Measurements from ENCODE around the gene SC5D.

The SC5D gene

GRCh38 chr11:121336279-121336937 lies 43.8 kb downstream of the SC5D start:
- WGBS (ENCODE audit: extremely low coverage, insufficient coverage, insufficient read length), result no CpG with 5 or more reads among the region's 6 CpGs

GRCh38 chr11:121337078-121337477 lies 44.5 kb downstream of the SC5D start:
- Histone ChIP-seq H3K18ac (ENCODE audit: low read length) (no peak overlapping the region), H3K27me3 (ENCODE audit: insufficient read depth, low read length) (peaks cover 2% of the 10 kb centered on the region), H3K14ac (ENCODE audit: low read length) (no peak overlapping the region), H2BK12ac (ENCODE audit: low read length) (no peak overlapping the region), H4K8ac (ENCODE audit: low read depth, low read length) (no peak overlapping the region), H2BK120ac (ENCODE audit: insufficient read depth, low read length, poor library complexity) (no peak overlapping the region), H3K36me3 (ENCODE audit: control insufficient read depth in 1 of 2, insufficient read depth in 2 of 2, low read length in 2 of 2) (no peaks in the 10 kb centered on the region), H3K27ac (ENCODE audit: low read depth, low read length) (no peak overlapping the region), H3K4ac (ENCODE audit: low read depth, low read length) (no peak overlapping the region), H3K4me2 (ENCODE audit: low read length) (no peak overlapping the region), H3K79me2 (ENCODE audit: control insufficient read depth, insufficient read depth, low read length, poor library complexity) (no peaks in the 10 kb centered on the region), H2AK5ac (ENCODE audit: low read length) (no peak overlapping the region), H3K23ac (ENCODE audit: low read length) (no peak overlapping the region), H2BK5ac (ENCODE audit: low read depth, low read length, poor library complexity) (no peak overlapping the region), H3K9ac (ENCODE audit: low read length) (no peak overlapping the region), H3K4me1 (ENCODE audit: control insufficient read depth in 1 of 2, insufficient read depth in 2 of 2, low read length in 2 of 2) (no peaks in the 10 kb centered on the region), H4K91ac (ENCODE audit: low read depth, low read length) (no peak overlapping the region), H3K9me3 (ENCODE audit: insufficient read depth, low read depth, low read length) (no peaks in the 10 kb centered on the region), H3K4me3 (ENCODE audit: low read depth, low read length) (no peak overlapping the region), H4K12ac (ENCODE audit: low read depth, low read length) (no peak overlapping the region), H2AFZ (ENCODE audit: insufficient read depth, low read length, poor library complexity) (no peak overlapping the region), H3K79me1 (ENCODE audit: low read length) (no peaks in the 10 kb centered on the region)
- no CpG with 5 or more reads among the region's 2 CpGs for WGBS (ENCODE audit: extremely low coverage, insufficient coverage, insufficient read length)
- DNase-seq, result no peak

More at GRCh38 chr11:121336279-121336937, 43.8 kb downstream of the SC5D start:
- Histone ChIP-seq H3K18ac (ENCODE audit: low read length) (no peak overlapping the region), H3K14ac (ENCODE audit: low read length) (no peak overlapping the region), H3K4me1 (ENCODE audit: control insufficient read depth in 1 of 2, insufficient read depth in 2 of 2, low read length in 2 of 2) (no peaks in the 10 kb centered on the region), H2AK5ac (ENCODE audit: low read length) (no peak overlapping the region), H3K27ac (ENCODE audit: low read depth, low read length) (no peak overlapping the region), H3K79me2 (ENCODE audit: control insufficient read depth, insufficient read depth, low read length, poor library complexity) (no peaks in the 10 kb centered on the region), H4K8ac (ENCODE audit: low read depth, low read length) (no peak overlapping the region), H3K4ac (ENCODE audit: low read depth, low read length) (no peak overlapping the region), H3K9me3 (ENCODE audit: insufficient read depth, low read depth, low read length) (no peaks in the 10 kb centered on the region), H4K91ac (ENCODE audit: low read depth, low read length) (no peak overlapping the region), H3K23ac (ENCODE audit: low read length) (peak overlapping the region; percentile 42), H2AFZ (ENCODE audit: insufficient read depth, low read length, poor library complexity) (no peak overlapping the region), H3K4me3 (ENCODE audit: low read depth, low read length) (no peak overlapping the region), H3K79me1 (ENCODE audit: low read length) (no peaks in the 10 kb centered on the region), H2BK120ac (ENCODE audit: insufficient read depth, low read length, poor library complexity) (no peak overlapping the region), H2BK12ac (ENCODE audit: low read length) (no peak overlapping the region), H3K4me2 (ENCODE audit: low read length) (no peak overlapping the region), H2BK5ac (ENCODE audit: low read depth, low read length, poor library complexity) (no peak overlapping the region), H3K36me3 (ENCODE audit: control insufficient read depth in 1 of 2, insufficient read depth in 2 of 2, low read length in 2 of 2) (no peaks in the 10 kb centered on the region), H3K27me3 (ENCODE audit: insufficient read depth, low read length) (peaks cover 2% of the 10 kb centered on the region), H4K12ac (ENCODE audit: low read depth, low read length) (no peak overlapping the region), H3K9ac (ENCODE audit: low read length) (no peak overlapping the region)
- no peak for DNase-seq

GRCh38 chr11:121337740-121338272 lies 45.2 kb downstream of the SC5D start:
- Histone ChIP-seq H2BK120ac (ENCODE audit: insufficient read depth, low read length, poor library complexity) (no peak overlapping the region), H2AK5ac (ENCODE audit: low read length) (no peak overlapping the region), H3K36me3 (ENCODE audit: control insufficient read depth in 1 of 2, insufficient read depth in 2 of 2, low read length in 2 of 2) (no peaks in the 10 kb centered on the region), H2AFZ (ENCODE audit: insufficient read depth, low read length, poor library complexity) (no peak overlapping the region), H3K4me1 (ENCODE audit: control insufficient read depth in 1 of 2, insufficient read depth in 2 of 2, low read length in 2 of 2) (no peaks in the 10 kb centered on the region), H3K79me2 (ENCODE audit: control insufficient read depth, insufficient read depth, low read length, poor library complexity) (no peaks in the 10 kb centered on the region), H3K23ac (ENCODE audit: low read length) (no peak overlapping the region), H3K27ac (ENCODE audit: low read depth, low read length) (no peak overlapping the region), H3K18ac (ENCODE audit: low read length) (no peak overlapping the region), H4K12ac (ENCODE audit: low read depth, low read length) (no peak overlapping the region), H3K27me3 (ENCODE audit: insufficient read depth, low read length) (peaks cover 2% of the 10 kb centered on the region), H4K91ac (ENCODE audit: low read depth, low read length) (no peak overlapping the region), H3K9ac (ENCODE audit: low read length) (no peak overlapping the region), H3K4me3 (ENCODE audit: low read depth, low read length) (no peak overlapping the region), H3K9me3 (ENCODE audit: insufficient read depth, low read depth, low read length) (no peaks in the 10 kb centered on the region), H2BK5ac (ENCODE audit: low read depth, low read length, poor library complexity) (no peak overlapping the region), H3K4me2 (ENCODE audit: low read length) (no peak overlapping the region), H2BK12ac (ENCODE audit: low read length) (no peak overlapping the region), H4K8ac (ENCODE audit: low read depth, low read length) (no peak overlapping the region), H3K79me1 (ENCODE audit: low read length) (no peaks in the 10 kb centered on the region), H3K4ac (ENCODE audit: low read depth, low read length) (no peak overlapping the region), H3K14ac (ENCODE audit: low read length) (no peak overlapping the region)
- WGBS (ENCODE audit: extremely low coverage, insufficient coverage, insufficient read length), result no CpG with 5 or more reads among the region's 6 CpGs
- DNase-seq, result no peak

GRCh38 chr11:121338536-121338935 lies 46.0 kb downstream of the SC5D start:
- H3K9ac ChIP-seq (ENCODE audit: low read length), result no peak overlapping the region
- H3K4me3 ChIP-seq (ENCODE audit: low read depth, low read length), result no peak overlapping the region
- H3K23ac ChIP-seq (ENCODE audit: low read length), result no peak overlapping the region
- no peak overlapping the region for H2BK120ac ChIP-seq (ENCODE audit: insufficient read depth, low read length, poor library complexity)
- no peak overlapping the region for H3K4me2 ChIP-seq (ENCODE audit: low read length)
- H2BK12ac ChIP-seq (ENCODE audit: low read length), result no peak overlapping the region
- peaks cover 2% of the 10 kb centered on the region for H3K27me3 ChIP-seq (ENCODE audit: insufficient read depth, low read length)
- H4K12ac ChIP-seq (ENCODE audit: low read depth, low read length), result no peak overlapping the region
- no peaks in the 10 kb centered on the region for H3K9me3 ChIP-seq (ENCODE audit: insufficient read depth, low read depth, low read length)
- H3K36me3 ChIP-seq (ENCODE audit: control insufficient read depth in 1 of 2, insufficient read depth in 2 of 2, low read length in 2 of 2), result no peaks in the 10 kb centered on the region
- H3K4me1 ChIP-seq (ENCODE audit: control insufficient read depth in 1 of 2, insufficient read depth in 2 of 2, low read length in 2 of 2), result no peaks in the 10 kb centered on the region
- H3K27ac ChIP-seq (ENCODE audit: low read depth, low read length), result no peak overlapping the region
- H2BK5ac ChIP-seq (ENCODE audit: low read depth, low read length, poor library complexity), result no peak overlapping the region
- DNase-seq, result no peak
- H3K14ac ChIP-seq (ENCODE audit: low read length), result no peak overlapping the region
- H3K79me1 ChIP-seq (ENCODE audit: low read length), result no peaks in the 10 kb centered on the region
- H2AFZ ChIP-seq (ENCODE audit: insufficient read depth, low read length, poor library complexity), result no peak overlapping the region
- H3K4ac ChIP-seq (ENCODE audit: low read depth, low read length), result no peak overlapping the region
- H4K91ac ChIP-seq (ENCODE audit: low read depth, low read length), result no peak overlapping the region
- no peak overlapping the region for H3K18ac ChIP-seq (ENCODE audit: low read length)
- no peak overlapping the region for H2AK5ac ChIP-seq (ENCODE audit: low read length)
- H3K79me2 ChIP-seq (ENCODE audit: control insufficient read depth, insufficient read depth, low read length, poor library complexity), result no peaks in the 10 kb centered on the region
- no peak overlapping the region for H4K8ac ChIP-seq (ENCODE audit: low read depth, low read length)
- WGBS (ENCODE audit: extremely low coverage, insufficient coverage, insufficient read length), result no CpG with 5 or more reads among the region's 11 CpGs
